Mammary epithelial cell (primary cell): Measurements from ENCODE around the gene FOXP4.

Experiments used
- EZH2 ChIP-seq: IDR thresholded peaks from 2 replicates; pipeline ENCODE4 v1.6.1; 2012; ENCODE audit warnings: low read length, inconsistent platforms, borderline replicate concordance
- TF ChIP-seq, protein P1 (sequence below), 2 donors: IDR thresholded peaks in 1 of 2; conservative IDR thresholded peaks in 1 of 2; 2 replicates each; pipeline ENCODE4 v1.5.1; 2011 to 2012; ENCODE audit warnings: inconsistent platforms in 2 of 2, low read length in 2 of 2, mild to moderate bottlenecking in 2 of 2, control low read depth in 1 of 2, low read depth in 1 of 2; ENCODE audit not compliant: insufficient read depth in 1 of 2; ENCODE audit errors: extremely low read depth in 1 of 2

DNA sequence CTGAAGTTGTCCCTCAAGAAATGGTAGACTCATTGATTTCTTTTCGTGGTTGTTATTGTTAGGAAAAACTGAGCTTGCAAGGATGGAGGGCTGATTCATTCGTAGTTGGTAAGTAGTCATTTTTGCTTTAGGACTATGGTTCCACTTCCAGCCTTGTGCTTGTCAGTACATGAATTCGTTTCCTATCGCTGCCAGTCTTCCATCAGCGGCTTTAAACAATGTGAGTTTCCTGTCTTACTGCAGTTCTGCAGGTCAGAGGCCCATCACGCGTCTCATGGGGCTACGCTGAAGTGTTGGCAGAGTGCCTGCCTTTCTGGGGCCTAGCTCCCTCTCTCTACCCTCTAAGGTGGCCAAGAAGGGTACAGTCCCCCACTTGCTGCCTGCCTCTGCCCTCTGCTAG lies 80.7 kb downstream of the FOXP4 start:
- TF ChIP-seq EZH2 = no peak
- TF ChIP-seq, protein P1, sequence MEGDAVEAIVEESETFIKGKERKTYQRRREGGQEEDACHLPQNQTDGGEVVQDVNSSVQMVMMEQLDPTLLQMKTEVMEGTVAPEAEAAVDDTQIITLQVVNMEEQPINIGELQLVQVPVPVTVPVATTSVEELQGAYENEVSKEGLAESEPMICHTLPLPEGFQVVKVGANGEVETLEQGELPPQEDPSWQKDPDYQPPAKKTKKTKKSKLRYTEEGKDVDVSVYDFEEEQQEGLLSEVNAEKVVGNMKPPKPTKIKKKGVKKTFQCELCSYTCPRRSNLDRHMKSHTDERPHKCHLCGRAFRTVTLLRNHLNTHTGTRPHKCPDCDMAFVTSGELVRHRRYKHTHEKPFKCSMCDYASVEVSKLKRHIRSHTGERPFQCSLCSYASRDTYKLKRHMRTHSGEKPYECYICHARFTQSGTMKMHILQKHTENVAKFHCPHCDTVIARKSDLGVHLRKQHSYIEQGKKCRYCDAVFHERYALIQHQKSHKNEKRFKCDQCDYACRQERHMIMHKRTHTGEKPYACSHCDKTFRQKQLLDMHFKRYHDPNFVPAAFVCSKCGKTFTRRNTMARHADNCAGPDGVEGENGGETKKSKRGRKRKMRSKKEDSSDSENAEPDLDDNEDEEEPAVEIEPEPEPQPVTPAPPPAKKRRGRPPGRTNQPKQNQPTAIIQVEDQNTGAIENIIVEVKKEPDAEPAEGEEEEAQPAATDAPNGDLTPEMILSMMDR (conservative IDR thresholded peaks at IDR 0.05 in 1 of 2, IDR thresholded peaks at IDR 0.05 in 1 of 2; ENCODE audit: extremely low read depth in 1 of 2, insufficient read depth in 1 of 2, low read depth in 1 of 2, low read length in 2 of 2) = no peak
